GM21526 (cell line): ENCODE measurements around the gene CAPN8.
"Not testable (repeated sequence)": the region's sequence is repeated elsewhere in the genome, so short reads cannot be mapped to it uniquely, and the experiment has no call there.

Experiments used
- ATAC-seq: cut with Tn5 transposase; IDR thresholded peaks from one replicate; pipeline ENCODE4 v1.9.1; 2021; ENCODE audit warnings: moderate library complexity; ENCODE audit not compliant: unreplicated experiment, low FRiP score

The CAPN8 gene

DNA sequence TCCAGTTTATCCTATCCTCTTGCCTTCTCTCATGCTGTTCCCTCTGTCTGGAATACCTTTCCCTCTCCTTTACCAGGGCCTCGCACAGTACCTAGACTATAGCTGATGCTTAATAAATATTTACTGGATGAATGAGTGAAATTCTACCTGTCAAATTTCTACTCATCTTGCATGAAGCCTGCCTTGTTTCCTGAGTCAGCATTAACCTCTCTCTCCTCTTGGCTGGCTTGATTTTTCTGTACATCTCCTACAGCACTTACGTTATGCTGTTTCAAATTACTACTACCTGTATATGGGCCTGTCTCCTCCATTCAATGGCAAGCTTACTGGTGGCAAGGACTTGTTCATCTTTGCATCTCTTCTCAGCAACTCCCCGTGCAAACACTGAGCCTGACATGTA lies 130.8 kb downstream of the CAPN8 start:
- ATAC-seq, result no peak

DNA sequence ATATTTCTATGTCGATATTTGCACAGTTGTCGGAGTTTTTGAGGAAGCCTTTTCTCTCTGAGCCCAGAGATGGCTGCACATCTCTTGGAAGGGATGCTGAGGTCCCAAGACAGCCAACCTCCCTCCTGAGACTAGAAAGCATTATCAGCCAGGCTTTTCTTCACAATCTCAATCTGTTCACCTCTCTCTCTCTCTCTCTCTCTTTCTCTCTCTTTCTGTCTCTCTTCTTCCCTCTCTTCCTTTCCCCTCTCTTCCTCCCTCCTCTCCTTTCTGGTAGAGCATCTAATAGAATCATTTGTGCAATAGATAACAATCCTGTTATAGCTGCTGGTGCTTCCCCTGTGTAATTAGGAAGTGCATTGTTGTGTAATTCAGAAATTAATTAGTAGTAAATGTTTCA lies 131.8 kb downstream of the CAPN8 start:
- no peak for ATAC-seq

DNA sequence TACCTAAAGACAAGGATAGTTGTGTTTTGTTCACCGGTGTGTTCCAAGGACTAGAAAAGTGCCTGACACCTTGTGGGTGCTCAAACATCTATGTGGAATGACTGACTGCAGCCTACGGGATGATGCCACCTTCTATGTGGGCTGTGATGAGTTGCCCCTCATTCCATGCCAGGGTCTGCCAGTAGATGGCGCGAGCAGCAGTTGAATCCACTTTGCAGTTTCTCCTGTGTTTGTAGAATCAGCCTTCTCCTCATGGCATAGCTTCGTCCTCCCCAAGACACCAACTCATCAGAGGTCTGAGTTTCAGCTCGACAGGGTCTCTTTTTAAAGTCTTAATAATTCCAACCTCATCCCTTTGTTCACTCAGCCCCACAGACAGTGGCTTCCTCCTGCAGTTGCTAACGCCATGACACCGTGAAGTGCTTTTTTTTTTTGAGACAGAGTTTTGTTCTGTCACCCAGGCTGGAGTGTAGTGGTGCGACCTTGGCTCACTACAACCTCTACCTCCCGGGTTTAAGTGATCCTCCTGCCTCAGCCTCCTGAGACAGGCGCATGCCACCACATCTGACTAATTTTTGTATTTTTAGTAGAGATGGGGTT lies 133.7 kb downstream of the CAPN8 start:
- no peak for ATAC-seq

DNA sequence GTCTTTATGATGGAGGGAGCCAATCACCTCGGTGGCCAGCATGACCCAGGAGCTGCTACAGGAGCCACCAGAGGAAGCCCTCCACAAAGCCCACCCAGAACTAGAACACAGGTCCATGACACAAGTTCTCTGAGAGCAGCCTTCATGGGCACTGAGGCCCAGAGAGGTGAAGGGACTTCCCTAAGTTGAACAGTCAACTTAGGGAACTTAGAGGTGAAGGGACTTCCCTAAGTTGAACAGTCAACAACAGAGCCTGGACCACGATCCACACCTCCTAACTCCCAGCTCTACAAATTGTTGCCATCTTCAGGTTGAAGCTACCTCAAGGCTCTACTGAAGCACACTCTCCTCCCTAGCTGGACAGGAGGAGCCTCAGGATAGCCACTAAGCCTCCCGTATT lies 139.5 kb downstream of the CAPN8 start:
- ATAC-seq, result no peak

DNA sequence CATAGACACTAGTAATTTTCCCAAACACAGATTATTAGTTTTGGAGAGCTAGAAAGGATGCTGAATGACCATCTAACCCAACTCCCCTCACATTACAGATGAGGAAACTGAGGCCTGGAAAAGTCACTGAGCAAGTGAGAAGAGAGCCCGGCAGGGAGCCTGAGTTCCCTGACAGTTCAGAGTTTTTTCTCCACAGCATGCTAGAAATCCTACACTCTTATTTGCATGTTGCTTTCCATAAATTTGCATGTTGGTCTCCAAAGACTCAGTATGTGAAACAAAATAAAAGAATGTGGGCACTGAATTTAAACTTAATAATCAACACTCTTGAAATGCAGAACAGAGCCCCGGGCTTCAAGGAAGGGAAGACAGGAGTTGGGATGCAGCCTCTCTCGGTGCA lies 140.0 kb downstream of the CAPN8 start:
- no peak for ATAC-seq

DNA sequence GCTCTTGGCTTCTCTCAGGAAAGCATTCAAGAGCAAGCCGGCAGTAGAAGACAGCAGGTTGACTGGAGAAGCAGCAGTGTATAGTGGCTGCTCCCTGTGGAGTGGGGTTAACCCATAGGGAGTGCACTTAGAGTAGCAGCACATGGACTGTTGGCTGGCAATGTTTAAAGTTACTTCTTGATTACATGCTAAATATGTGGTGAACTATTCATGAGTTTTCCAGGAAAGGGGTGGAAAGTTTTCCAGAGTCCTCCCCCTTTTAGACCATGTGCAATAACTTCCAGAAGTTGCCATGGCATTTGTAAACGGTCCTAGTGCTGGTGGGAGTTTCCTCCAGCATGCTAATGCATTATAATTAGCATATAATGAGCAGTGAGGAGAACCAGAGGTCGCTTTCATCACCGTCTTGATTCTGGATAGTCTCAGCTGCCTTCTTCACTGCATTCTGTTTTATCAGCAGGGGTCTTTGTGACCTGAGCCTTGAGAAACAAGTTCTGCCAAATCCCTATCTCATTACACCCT lies 140.5 kb downstream of the CAPN8 start:
- ATAC-seq, result no peak

DNA sequence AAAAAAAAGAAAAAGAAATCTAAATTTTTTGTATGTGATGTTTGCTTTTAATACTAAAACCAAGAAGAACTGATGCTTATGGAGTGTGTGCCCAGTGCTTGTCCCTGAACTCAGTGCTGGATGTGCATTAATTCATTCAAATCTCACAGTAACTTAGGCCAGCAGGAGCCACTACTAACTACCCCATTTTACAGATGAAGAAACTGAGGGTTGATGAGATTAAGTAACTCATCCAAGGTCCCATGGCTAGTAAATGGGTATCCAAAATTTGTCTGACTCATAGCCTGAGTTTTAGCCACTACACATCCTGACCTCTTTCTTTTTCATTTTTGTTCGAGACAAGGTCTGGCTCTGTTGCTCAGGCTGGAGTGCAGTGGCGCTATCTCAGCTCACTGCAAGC lies 144.4 kb downstream of the CAPN8 start:
- no peak for ATAC-seq

DNA sequence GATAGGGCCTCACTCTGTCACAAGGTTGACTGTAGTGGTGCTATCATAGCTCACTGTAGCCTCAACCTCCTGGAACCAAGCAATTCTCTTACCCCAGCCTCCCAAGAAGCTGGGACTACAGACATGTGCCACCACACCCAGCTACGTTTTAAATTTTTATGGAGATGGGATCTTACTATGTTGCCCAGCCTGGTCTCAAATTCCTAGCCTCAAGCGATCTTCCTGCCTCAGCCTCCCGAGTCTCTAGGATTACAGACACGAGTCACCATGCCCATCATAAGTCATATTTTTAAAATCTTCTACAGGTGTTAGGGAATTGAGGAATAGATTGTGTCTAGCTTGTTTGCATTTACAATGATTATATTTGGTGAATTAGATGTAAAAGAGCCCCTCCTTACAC lies 145.3 kb downstream of the CAPN8 start:
- no peak for ATAC-seq

DNA sequence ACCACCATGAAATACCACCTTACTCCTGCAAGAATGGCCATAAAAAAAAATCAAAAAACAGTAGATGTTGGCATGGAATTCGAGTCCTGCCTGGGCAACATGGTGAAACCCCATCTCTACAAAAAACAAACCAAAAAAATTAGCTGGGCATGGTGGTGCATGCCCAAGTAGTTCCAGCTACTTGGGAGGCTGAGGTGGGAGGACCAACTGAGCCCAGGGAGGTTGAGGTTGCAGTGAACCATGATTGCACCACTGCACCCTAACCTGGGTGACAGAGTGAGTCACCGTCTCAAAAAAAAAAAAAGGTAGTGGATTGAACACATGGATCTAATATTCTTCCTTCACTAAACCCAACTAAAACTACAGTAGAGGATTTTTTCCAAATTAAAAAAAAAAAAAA lies 146.4 kb downstream of the CAPN8 start:
- ATAC-seq, result no peak

DNA sequence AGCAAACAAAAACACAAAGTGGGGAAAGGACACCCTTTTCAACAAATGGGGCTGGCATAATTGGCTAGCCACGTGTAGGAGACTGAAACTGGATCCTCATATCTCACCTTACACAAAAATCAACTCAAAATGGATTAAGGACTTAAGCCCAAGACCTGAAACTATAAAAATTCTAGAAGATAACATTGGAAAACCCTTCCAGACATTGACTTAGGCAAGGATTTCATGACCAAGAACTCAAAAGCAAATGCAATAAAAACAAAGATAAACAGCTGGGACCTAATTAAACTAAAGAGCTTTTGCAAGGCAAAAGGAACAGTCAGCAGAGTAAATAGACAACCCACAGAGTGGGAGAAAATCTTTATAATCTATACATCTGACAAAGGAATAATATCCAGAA lies 146.9 kb downstream of the CAPN8 start:
- ATAC-seq, result not testable (repeated sequence)

DNA sequence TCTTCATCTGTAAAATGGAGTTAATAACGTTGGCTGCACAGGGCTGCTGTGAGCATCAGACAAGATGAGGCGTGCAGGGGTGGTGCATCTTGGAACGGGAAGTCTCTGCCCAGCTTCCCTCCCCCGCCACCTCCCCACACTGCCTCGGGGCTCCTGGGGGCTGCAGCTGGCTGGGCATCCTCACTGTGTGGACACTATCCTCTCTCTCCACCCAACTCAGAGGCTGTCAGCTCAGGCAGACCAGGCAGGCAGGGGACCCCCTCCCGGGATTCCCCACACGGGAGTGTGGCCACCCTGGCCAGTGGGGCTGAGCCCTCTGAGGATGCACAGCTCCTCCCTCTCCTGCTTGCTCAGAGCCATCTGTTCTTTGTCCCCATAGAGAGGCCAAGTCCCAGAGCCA lies 149.6 kb downstream of the CAPN8 start:
- no peak for ATAC-seq

DNA sequence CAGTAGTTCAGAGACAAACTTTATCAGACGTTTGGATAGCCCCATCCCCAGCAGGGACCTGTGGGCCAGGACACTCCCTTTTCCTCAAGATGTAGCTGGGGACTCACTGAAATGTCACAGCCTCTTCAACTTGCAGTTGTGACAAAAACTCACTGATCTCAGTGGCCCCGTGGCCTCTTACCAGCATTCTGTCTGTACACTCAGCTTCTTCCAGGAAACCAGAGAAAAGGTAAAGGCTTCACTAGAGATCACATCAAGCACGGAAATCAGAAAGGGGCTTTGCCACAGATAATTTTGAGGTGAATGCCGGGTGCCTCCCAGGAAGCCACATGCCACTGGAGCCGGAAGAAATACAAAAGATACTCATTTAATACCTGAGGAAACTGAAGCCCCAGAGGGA lies 150.1 kb downstream of the CAPN8 start:
- ATAC-seq, result no peak

DNA sequence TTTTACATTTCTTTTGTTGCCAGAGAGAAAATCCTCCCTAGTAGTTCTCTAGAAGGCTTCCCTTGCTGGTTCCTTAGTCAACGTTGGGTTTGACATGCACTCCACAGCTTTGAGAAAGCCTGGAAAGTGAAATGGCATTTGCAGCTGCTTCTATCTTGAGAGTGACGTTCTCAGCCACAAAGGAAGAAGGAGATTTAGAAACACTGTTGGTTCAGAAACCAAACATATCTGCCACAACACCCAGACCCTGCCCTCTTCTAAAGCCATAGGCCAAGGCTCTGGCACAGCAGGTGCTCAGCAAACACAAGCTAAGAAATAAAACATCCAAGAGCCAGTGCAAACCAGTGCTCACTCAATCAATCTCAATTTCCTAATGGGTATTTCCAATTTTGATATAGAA lies 150.9 kb downstream of the CAPN8 start:
- no peak for ATAC-seq

DNA sequence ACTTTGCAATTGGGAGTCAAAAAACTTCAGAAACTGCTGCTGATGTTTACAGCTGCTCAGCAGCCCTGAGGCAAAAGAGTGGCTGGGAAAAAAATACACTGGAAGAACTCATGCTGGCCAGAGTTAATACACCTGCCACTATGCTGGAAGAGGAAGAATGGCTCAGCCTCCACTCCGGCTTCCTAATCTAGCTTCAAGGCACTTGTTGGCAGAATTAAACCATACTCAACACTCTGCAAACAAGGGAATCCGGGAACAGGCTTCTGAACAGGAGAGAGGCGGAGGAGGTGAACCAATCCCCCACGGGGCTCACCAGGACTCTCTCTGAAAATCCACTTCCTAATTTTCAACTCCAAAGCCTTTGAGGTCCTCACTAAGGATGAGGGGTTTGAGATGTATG lies 152.2 kb downstream of the CAPN8 start:
- ATAC-seq, result no peak

DNA sequence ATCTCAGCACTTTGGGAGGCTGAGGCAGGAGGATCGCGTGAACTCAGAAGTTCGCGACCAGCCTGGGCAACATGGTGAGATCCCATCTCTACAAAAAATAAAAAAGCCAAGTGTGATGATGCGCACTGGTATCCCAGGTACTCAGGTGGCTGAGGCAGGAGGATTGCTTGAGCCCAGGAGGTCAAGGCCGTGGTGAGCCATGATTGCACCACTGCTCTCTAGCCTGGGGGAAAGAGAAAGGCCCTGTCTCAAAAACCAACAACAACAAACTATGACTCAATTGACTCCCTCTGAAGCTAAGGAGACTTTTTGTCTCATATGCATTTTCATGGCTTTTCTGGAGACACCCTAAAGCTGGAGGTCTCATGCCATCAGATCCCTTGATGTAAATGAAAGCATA lies 153.4 kb downstream of the CAPN8 start:
- no peak for ATAC-seq

DNA sequence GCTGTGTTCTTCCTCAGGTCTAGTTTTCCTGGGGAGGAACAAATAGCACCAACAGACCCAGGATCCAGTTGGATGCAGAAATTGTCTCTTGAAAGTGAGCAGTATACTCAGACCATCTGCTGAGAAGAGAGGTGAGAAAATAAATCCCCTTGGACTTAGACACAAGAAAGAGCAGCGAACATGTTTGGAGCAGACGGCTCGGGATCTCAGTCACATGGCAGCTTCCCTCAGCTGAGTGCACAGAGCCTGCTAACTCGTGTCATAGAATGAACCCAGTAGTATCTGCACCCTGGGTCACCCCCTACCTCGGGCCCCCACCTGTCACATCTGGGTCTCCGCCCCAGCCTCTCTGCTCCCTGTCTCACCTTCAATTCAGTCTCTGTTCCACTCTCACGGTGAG lies 156.7 kb downstream of the CAPN8 start:
- no peak for ATAC-seq

DNA sequence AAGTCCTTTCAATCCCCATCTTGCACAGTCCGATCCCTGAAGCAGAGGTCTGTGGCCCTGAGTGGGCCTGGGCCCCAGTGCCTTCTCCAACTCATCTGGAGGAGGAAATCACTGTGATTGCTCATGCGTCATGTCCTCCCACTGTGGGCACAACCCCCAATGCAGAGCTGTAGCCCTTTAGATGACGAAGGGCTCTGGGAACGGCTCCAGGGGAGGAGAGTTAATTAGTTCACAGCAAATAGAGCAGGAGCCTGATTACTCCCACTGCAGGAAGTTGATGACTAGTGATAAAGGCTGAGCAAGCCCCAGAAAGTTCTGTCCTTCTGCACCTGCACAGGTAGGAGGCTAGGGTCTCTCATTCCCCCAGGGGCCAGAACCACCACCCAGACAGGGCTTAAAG lies 160.8 kb downstream of the CAPN8 start:
- no peak for ATAC-seq

DNA sequence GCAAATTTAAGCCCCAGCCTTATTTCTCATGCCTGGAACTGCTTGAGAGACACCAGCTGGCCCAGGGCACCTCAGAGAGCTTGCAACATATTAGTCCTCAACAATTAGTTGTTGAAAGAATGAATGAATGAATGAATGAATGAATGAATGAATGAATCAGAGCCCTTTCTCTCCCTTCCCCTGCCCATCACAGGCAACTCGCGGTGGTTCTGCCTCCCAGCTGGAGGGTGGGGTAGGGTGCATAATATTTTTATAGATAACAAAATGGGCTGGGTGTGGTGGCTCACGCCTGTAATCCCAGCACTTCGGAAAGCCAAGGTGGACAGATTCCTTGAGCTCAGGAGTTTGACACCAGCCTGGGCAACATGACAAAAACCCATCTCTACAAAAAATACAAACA lies 162.2 kb downstream of the CAPN8 start:
- no peak for ATAC-seq

DNA sequence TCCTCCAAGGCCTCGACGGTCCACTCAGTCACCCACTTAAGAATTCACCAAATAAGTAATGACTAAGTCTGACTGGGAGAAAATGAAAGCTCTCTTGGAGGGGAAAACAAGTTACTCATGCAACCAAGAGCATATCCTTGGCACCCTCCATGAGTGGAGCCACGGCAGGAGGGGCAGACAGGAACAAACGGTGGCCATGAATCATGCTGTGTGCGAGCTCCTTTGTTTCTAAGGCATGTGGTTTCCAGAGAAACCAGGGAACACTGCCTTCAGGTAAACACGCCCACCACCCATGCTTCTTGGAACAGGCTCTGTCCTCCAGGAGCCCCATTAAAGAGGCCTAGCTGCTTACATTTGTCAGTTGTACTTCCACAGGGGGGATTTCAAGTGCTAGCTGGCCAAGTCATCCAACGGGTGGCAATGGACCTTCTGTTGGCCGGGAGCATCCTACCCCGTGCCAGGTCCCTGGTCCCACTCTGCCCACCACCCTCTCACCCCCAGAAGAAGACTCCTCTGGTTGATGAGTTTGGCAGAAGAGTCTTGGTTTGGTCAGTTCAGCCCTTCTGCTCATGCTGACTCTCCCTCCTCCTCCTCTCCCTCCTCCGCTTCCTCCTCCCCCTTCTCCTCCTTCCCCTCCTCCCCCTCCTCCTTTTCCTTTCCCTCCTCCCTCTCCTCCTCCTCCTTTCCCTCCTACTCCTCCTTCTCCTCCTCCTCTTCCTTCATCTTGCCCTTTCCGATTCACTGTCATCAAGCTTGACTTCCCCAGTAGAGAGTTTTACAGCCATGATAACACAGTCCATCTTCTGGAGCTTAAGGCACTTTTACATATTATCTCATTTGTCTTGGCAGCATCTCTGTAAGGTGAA lies 164.7 kb downstream of the CAPN8 start:
- no peak for ATAC-seq

DNA sequence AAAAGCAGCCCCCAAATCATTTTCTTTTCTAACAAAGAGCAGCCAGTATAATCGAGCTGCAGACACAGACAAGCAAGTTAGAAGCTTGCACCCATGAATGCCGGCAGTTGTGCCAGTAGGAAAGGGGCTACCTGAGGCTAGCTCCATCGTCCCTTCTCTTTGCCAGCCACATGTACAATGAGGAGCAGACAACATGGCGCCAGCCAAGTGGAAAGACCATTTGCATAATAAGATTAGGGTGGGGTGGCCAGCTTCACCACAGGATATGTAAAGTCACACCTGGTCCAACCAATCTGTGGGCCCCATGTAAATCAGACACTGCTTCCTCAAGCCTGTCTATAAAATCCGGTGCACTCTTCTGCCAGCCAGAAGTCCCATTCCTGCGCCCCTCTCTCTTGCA lies 168.6 kb downstream of the CAPN8 start:
- ATAC-seq, result no peak

DNA sequence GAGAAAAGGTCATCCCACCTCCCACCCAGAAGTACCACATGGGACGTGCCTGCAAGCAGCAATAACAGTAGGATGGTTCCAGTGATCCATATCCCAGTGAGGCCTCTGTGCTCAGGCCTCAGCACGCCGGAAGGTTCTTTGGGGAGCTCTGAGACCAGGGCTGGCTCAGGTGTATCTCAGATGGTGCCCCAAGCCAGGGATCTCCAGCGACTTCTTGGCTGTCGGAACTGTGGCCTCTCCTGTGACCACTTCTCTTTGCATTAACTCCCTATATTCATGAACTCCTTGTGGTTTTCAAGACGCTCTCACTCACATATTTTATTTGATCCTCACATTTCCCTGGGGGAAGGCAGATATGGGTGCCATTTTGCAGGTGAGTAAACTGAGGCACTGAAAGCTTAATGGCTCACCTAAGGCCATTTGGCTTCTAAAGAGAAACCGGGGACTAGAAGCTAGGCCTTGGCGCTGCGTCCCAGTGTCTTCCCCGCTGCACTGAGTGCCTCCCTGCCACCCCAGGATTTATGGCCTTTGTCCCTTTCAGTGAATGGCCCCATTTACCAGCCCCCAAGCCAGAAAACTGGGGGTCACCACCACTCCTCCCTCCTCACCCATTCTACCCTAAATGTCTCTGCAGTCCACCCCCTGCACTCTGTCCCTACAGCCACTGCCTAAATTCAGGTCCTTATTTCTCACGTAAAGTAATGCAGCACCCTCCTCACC lies 170.4 kb downstream of the CAPN8 start:
- ATAC-seq, result no peak

DNA sequence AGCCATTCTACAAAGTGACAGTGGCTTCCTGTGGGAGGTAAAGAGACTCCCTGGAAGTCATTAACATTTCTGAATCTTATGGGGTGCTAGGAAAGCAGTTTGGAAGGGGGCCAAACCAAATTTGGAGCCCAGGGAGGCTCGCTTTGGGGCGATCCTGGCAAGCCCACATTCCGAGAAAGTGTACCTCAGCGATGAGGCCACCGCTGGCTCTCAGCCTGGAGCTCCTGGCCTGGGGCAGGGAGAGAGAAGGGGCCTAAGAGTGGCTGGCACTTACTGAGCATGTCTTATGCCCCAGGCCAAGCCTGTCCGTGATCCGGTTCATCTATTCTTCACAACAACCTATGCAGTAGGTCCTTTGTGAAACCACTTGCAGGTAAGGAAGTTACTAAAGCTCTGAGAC lies 173.5 kb downstream of the CAPN8 start:
- no peak for ATAC-seq
